ENCODE measurements around the gene MPND. TPM values are rescaled to one million over a fixed set of nuclear protein-coding genes. Genes with fewer than 3 reads are reported as not detected.

Gene MPND, protein sequence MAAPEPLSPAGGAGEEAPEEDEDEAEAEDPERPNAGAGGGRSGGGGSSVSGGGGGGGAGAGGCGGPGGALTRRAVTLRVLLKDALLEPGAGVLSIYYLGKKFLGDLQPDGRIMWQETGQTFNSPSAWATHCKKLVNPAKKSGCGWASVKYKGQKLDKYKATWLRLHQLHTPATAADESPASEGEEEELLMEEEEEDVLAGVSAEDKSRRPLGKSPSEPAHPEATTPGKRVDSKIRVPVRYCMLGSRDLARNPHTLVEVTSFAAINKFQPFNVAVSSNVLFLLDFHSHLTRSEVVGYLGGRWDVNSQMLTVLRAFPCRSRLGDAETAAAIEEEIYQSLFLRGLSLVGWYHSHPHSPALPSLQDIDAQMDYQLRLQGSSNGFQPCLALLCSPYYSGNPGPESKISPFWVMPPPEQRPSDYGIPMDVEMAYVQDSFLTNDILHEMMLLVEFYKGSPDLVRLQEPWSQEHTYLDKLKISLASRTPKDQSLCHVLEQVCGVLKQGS
- total RNA-seq = 24.2 TPM

DNA sequence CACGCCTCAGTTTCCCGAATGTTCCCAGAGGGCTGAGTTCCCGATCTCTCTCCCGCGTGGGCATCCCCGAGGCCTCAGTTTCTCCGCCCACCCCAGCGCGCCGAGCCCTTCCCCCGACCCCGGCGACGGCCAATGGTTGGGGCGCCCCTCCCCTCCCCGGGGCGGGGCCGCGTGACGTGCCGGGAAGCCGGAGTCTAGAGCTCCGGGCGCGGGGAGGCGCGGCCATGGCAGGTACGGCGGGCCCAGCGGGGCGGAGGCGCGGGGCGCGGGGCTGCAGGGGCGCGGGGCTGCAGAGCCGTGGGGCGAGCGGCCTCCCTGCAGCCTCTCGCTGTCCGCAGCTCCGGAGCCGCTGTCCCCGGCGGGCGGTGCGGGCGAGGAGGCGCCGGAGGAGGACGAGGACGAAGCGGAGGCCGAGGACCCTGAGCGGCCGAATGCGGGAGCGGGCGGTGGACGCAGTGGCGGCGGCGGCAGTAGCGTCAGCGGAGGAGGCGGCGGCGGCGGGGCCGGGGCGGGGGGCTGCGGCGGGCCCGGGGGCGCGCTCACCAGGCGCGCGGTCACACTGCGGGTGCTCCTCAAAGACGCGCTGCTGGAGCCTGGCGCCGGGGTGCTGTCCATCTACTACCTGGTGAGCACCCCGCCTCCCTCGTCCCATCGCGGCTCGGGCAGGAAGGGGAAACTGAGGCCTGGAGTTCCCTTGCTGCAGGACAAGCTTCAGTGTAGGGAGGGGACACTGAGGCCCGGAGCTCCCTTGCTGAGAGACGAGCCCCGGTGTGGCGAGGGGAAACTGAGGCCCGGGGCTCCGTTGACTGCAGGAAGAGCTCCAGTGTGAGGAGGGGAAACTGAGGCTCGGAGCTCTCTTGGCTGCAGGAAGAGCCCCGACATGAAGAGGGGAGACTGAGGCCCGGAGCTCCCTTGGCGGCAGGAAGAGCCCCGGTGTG lies at the start of gene MPND:
Gene MPND, plus strand, starts transcription at position 193 of the 938 bp plus-strand sequence. Its CDS starts 32 bp downstream, at position 225.
- ATAC-seq = peak; percentile 73
- DNase-seq (ENCODE audit: low spot score) = peak; percentile 95

GRCh38 chr19:4294389-4294788 lies 49.0 kb upstream of the MPND start:
- DNase-seq (ENCODE audit: low spot score) (no peak), ATAC-seq (no peak)

GRCh38 chr19:4295972-4296771 lies 47.2 kb upstream of the MPND start:
- no peak for ATAC-seq
- DNase-seq (ENCODE audit: low spot score) = no peak

DNA sequence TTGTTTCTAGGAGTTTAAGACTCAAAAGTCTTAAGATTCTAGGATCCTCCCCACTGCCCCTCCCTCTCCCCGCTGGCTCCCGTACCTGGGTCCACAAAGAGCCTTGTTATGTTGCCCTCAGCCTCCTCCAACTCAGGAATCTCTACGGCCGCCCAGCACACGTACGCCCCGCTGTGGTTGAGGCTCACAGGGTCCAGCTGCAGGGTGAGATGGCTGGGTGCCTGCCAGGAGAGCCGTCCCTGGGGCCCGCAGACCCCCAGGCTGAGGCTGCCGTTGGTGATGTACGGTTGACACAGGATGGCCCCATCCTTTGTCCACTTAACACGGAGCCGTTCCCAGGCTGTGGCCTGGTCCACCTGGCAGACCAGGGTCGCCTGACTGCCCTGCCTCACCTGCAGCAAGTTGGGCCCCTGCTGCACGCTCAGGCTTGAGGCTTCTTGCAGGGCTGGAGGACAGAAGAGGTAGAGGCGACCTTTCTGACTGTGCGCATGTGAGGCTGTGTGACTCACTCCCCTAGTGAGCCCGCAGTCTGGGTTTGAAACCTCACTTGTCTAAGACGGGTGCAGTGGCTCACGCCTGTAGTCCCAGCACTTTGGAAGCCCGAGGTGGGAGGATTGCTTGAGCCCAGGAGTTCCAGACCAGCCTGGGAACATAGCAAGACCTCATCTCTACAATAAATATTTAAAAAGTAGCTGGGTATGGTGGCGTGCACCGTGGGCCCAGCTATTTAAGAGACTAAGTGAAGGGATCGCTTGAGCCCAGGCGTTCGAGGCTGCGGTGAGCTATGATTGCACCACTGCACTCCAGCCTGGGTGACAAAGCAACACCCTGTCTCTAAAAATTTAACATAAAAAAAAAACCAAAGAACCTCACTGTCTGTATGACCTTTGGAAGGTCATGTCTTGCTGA lies 45.2 kb upstream of the MPND start:
- ATAC-seq (no peak), DNase-seq (ENCODE audit: low spot score) (no peak)

- DNase-seq (ENCODE audit: low spot score) (no peak), ATAC-seq (no peak)
Measured at GRCh38 chr19:4298810-4299550, 44.4 kb upstream of the MPND start.

DNA sequence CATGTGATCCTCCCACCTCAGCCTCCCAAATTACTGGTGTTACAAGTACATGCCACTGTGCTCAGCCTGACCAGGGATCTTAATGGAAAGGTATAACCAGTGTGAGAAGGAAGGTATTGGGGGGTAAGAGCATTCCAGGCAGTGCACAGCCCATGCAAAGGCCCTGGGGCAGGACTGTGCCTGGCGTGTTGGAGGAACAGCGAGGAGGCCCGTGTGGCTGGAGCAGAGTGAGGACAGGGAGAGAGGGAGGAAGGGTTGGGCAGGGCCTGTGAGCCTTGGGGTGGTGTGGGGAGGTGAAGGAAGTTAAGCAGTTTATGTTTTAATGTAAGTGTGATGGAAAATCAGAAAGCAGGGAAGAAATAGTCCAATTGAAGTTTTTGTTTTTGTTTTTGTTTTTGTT lies 42.8 kb upstream of the MPND start:
- ATAC-seq (no peak), DNase-seq (ENCODE audit: low spot score) (no peak)

DNA sequence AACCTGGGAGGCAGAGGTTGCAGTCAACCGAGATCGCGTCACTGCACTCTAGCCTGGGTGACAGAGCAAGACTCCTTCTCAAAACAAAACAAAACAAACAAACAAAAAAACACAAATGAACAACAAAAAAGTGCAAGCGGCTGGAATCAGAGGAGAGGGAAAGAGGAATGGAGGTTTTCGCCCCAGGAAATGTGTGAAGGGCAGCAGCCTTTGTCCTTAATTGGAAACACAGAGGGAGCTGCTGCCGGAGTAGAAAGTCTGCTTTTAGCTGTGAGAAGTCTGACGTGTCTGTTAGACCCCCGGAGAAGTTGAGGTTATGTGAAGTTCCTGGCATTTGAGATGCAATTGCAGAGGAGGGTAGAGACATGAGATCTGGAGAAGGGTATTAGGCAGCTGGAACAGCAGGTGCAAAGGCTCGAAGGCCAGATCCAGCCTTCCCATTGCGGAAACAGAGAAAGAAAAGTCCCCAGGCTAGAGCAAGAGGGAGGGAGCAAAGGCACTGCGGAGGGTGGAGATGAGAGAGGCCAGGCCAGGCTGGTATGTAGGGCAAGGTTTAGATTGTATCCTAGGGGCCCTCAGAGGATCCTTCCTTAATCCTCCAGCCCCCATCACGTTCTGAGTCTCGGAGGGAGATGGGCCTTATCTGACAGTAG lies 41.6 kb upstream of the MPND start:
- DNase-seq (ENCODE audit: low spot score) = no peak
- no peak for ATAC-seq

- ATAC-seq (no peak), DNase-seq (ENCODE audit: low spot score) (no peak)
Measured at GRCh38 chr19:4302243-4302640, 41.1 kb upstream of the MPND start, which contains the start of gene TMIGD2. Gene TMIGD2 (minus strand): TSS chr19:4302389. CDS start chr19:4302385, 4 bp downstream.

DNA sequence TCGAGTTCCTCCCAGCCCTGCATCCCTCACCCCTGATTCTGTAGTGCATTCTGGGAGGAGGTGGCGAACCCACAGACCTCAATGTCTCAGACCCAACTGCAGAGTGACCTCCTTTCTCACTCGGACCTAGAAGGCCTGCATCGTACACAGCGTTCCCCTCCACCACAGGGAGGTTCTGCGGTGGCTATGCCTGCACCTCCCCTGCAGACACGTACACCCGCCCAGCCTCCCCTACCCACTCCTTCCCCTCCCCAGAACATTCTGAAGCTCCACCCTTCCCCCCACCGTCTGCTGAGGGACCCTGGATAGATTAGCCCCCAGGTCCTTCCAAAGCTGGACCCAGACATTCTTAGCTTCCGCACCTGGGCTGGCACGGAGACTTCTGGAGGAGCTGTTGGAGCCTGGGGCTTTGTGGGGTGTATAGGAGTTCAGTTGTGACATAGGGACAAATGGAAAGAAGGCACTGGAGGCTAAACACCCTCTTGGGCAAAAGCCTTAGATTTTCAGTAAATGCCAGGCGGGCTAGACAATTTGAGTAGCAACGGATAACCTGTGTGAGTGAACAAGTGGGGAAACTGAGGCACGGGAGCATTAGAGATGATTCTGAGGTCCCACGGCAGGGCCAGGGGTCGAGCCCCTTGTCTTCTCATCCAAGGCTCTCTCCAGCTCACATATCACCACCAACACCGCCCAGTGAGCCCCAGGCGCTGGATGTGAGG lies 39.4 kb upstream of the MPND start:
- DNase-seq (ENCODE audit: low spot score) (no peak), ATAC-seq (no peak)

- peak; percentile 21 for ATAC-seq
Measured at GRCh38 chr19:4304538-4305256, 38.7 kb upstream of the MPND start, which contains the start of gene FSD1. Gene FSD1 (plus strand): TSS chr19:4304598. CDS start chr19:4304747, 149 bp downstream.

GRCh38 chr19:4305257-4305612 lies 38.1 kb upstream of the MPND start:
- ATAC-seq (no peak), DNase-seq (ENCODE audit: low spot score) (no peak)

More at GRCh38 chr19:4304538-4305256, 38.7 kb upstream of the MPND start, which contains the start of gene FSD1:
- DNase-seq (ENCODE audit: low spot score) = no peak

GRCh38 chr19:4305659-4306058 lies 37.7 kb upstream of the MPND start:
- no peak for DNase-seq (ENCODE audit: low spot score)
- no peak for ATAC-seq

DNA sequence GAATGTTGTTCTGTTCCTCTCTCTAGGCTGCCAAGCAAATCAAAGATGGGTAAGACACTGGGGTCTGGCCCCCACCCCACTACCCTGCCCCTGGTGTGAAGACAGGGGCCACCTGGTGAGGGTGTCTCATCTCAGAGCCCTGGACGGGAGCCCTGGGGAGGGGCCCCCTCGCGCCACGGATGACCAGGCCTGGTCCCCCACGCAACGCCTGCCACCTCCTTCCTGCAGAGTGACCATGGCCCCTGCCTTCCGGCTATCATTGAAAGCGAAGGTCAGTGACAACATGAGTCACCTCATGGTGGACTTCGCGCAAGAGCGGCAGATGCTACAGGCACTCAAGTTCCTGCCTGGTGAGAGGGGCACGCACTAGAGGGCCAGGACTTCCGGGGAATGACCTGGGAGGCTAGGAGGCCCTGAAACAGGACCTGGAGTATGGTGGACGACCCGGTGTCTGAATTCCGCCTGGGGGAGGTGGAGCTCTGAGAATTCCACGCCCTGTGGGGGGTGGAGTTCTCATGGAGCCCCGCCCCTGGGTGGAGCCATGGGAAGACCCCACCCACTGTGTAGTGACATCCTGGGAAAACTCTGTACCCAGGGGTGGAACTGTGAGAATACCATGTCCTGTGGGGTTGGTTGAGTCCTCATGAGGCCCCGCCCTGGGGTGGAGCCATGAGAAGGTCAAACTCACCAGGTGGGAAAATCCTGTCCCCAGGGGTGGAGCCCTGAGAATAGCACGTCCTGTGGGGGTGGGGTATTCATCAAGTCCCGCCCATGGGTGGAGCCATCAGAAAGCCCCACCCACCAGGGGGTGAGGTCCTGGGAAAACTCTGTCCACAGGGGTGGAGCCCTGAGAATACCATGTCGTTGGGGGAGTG lies 32.9 kb upstream of the MPND start:
- ATAC-seq (no peak), DNase-seq (ENCODE audit: low spot score) (no peak)

- ATAC-seq (peak; percentile 81), DNase-seq (ENCODE audit: low spot score) (no peak)
Measured at GRCh38 chr19:4313847-4314490, 29.4 kb upstream of the MPND start.

- ATAC-seq = no peak
- DNase-seq (ENCODE audit: low spot score) = no peak
Measured at GRCh38 chr19:4316956-4317355, 26.4 kb upstream of the MPND start.
